ENCODE measurements around the gene TLL2.

Gene TLL2

GRCh38 chr10:96389785-96390184 lies 123.9 kb downstream of the TLL2 start:
- Histone ChIP-seq H3K9me3 (ENCODE audit: insufficient read depth, low read depth, low read length) (no peaks in the 10 kb centered on the region), H3K9ac (ENCODE audit: low read depth, low read length, poor library complexity, severe bottlenecking) (no peak overlapping the region), H3K4me1 (ENCODE audit: insufficient read depth, low read length, poor library complexity, severe bottlenecking) (no peaks in the 10 kb centered on the region), H3K79me2 (ENCODE audit: insufficient read depth, low read length) (no peaks in the 10 kb centered on the region), H3K9me2 (replicated peaks; ENCODE audit: low read depth, low read length) (no peaks in the 10 kb centered on the region), H2AFZ (ENCODE audit: low read length) (no peak overlapping the region), H4K20me1 (ENCODE audit: insufficient read depth, low read length, poor library complexity, severe bottlenecking) (no peaks in the 10 kb centered on the region), H3K4me3 (ENCODE audit: low read length, poor library complexity, severe bottlenecking) (no peak overlapping the region), H3K36me3 (ENCODE audit: insufficient read depth, low read length) (no peaks in the 10 kb centered on the region), H3K27me3 (ENCODE audit: insufficient read depth, low read length, poor library complexity, severe bottlenecking) (no peaks in the 10 kb centered on the region), H3K4me2 (ENCODE audit: low read depth, low read length, poor library complexity, severe bottlenecking) (no peak overlapping the region), H3F3A (ENCODE audit: low read depth) (no peaks in the 10 kb centered on the region)
- TF ChIP-seq, protein P1, sequence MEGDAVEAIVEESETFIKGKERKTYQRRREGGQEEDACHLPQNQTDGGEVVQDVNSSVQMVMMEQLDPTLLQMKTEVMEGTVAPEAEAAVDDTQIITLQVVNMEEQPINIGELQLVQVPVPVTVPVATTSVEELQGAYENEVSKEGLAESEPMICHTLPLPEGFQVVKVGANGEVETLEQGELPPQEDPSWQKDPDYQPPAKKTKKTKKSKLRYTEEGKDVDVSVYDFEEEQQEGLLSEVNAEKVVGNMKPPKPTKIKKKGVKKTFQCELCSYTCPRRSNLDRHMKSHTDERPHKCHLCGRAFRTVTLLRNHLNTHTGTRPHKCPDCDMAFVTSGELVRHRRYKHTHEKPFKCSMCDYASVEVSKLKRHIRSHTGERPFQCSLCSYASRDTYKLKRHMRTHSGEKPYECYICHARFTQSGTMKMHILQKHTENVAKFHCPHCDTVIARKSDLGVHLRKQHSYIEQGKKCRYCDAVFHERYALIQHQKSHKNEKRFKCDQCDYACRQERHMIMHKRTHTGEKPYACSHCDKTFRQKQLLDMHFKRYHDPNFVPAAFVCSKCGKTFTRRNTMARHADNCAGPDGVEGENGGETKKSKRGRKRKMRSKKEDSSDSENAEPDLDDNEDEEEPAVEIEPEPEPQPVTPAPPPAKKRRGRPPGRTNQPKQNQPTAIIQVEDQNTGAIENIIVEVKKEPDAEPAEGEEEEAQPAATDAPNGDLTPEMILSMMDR (conservative IDR thresholded peaks at IDR 0.05; ENCODE audit: low read length): no peak
- no peak for TF ChIP-seq EZH2phosphoT487 (IDR thresholded peaks at IDR 0.05; ENCODE audit: borderline replicate concordance)

DNA sequence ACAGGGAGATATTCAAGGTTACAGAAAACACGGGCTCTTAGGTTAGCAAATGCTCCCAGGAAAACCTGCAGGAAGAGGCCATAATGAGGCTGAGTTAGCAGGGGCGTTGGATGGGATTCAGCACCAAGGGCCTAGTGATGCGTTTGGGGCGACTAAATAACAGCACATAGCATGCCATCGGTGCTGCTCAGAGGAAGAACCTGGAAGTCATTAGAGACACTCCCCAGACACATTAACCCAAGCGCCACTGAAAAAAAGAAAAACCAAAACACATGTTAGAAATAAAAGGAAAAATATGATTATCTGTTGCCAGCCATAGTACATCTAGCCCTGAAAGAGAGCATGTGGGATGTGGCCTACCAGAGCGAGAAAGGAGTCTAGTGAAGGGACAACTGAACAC lies 126.1 kb downstream of the TLL2 start:
- Histone ChIP-seq H3K9me3 (ENCODE audit: insufficient read depth, low read depth, low read length) (no peaks in the 10 kb centered on the region), H4K20me1 (ENCODE audit: insufficient read depth, low read length, poor library complexity, severe bottlenecking) (no peaks in the 10 kb centered on the region), H3K36me3 (ENCODE audit: insufficient read depth, low read length) (no peaks in the 10 kb centered on the region), H3K9me2 (replicated peaks; ENCODE audit: low read depth, low read length) (no peaks in the 10 kb centered on the region), H3K9ac (ENCODE audit: low read depth, low read length, poor library complexity, severe bottlenecking) (no peak overlapping the region), H3K4me2 (ENCODE audit: low read depth, low read length, poor library complexity, severe bottlenecking) (no peak overlapping the region), H3K4me3 (ENCODE audit: low read length, poor library complexity, severe bottlenecking) (no peak overlapping the region), H3K27me3 (ENCODE audit: insufficient read depth, low read length, poor library complexity, severe bottlenecking) (no peaks in the 10 kb centered on the region), H3F3A (ENCODE audit: low read depth) (no peaks in the 10 kb centered on the region), H3K4me1 (ENCODE audit: insufficient read depth, low read length, poor library complexity, severe bottlenecking) (no peaks in the 10 kb centered on the region), H2AFZ (ENCODE audit: low read length) (no peak overlapping the region), H3K79me2 (ENCODE audit: insufficient read depth, low read length) (no peaks in the 10 kb centered on the region)
- no peak for TF ChIP-seq EZH2phosphoT487 (IDR thresholded peaks at IDR 0.05; ENCODE audit: borderline replicate concordance)
- TF ChIP-seq, protein P1 (conservative IDR thresholded peaks at IDR 0.05; ENCODE audit: low read length): no peak

- Histone ChIP-seq H3K4me1 (ENCODE audit: insufficient read depth, low read length, poor library complexity, severe bottlenecking) (no peaks in the 10 kb centered on the region), H3K9ac (ENCODE audit: low read depth, low read length, poor library complexity, severe bottlenecking) (no peak overlapping the region), H3K27me3 (ENCODE audit: insufficient read depth, low read length, poor library complexity, severe bottlenecking) (no peaks in the 10 kb centered on the region), H3F3A (ENCODE audit: low read depth) (no peaks in the 10 kb centered on the region), H3K4me3 (ENCODE audit: low read length, poor library complexity, severe bottlenecking) (no peak overlapping the region), H2AFZ (ENCODE audit: low read length) (no peak overlapping the region), H3K79me2 (ENCODE audit: insufficient read depth, low read length) (no peaks in the 10 kb centered on the region), H4K20me1 (ENCODE audit: insufficient read depth, low read length, poor library complexity, severe bottlenecking) (no peaks in the 10 kb centered on the region), H3K4me2 (ENCODE audit: low read depth, low read length, poor library complexity, severe bottlenecking) (no peak overlapping the region), H3K9me3 (ENCODE audit: insufficient read depth, low read depth, low read length) (no peaks in the 10 kb centered on the region), H3K36me3 (ENCODE audit: insufficient read depth, low read length) (no peaks in the 10 kb centered on the region), H3K9me2 (replicated peaks; ENCODE audit: low read depth, low read length) (no peaks in the 10 kb centered on the region)
- TF ChIP-seq, protein P1 (conservative IDR thresholded peaks at IDR 0.05; ENCODE audit: low read length): no peak
- TF ChIP-seq EZH2phosphoT487 (IDR thresholded peaks at IDR 0.05; ENCODE audit: borderline replicate concordance): no peak
Observed at GRCh38 chr10:96387161-96387560, 126.6 kb downstream of the TLL2 start.

Data from Loucy (cell line).